Measurements from ENCODE around the gene ADAP1.

Gene ADAP1

GRCh38 chr7:956031-956430 is 1.6 kb upstream of the ADAP1 start:
- no peak for TF ChIP-seq EZH2 (IDR thresholded peaks at IDR 0.05; ENCODE audit: borderline replicate concordance, low read length)
- TF ChIP-seq, protein P1, sequence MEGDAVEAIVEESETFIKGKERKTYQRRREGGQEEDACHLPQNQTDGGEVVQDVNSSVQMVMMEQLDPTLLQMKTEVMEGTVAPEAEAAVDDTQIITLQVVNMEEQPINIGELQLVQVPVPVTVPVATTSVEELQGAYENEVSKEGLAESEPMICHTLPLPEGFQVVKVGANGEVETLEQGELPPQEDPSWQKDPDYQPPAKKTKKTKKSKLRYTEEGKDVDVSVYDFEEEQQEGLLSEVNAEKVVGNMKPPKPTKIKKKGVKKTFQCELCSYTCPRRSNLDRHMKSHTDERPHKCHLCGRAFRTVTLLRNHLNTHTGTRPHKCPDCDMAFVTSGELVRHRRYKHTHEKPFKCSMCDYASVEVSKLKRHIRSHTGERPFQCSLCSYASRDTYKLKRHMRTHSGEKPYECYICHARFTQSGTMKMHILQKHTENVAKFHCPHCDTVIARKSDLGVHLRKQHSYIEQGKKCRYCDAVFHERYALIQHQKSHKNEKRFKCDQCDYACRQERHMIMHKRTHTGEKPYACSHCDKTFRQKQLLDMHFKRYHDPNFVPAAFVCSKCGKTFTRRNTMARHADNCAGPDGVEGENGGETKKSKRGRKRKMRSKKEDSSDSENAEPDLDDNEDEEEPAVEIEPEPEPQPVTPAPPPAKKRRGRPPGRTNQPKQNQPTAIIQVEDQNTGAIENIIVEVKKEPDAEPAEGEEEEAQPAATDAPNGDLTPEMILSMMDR (IDR thresholded peaks at IDR 0.05; ENCODE audit: low read length) = no peak
- Histone ChIP-seq H3K27ac (ENCODE audit: low read depth, low read length, poor library complexity, severe bottlenecking) (no peak overlapping the region), H3K9me3 (ENCODE audit: low read length) (no peaks in the 10 kb centered on the region), H3K79me2 (ENCODE audit: insufficient read depth, low read length) (no peaks in the 10 kb centered on the region), H3K36me3 (ENCODE audit: insufficient read depth, low read length) (no peaks in the 10 kb centered on the region), H3K4me1 (ENCODE audit: insufficient read depth, low read length, severe bottlenecking) (no peaks in the 10 kb centered on the region), H4K20me1 (ENCODE audit: insufficient read depth, low read length) (no peaks in the 10 kb centered on the region), H3K4me2 (ENCODE audit: low read length) (no peak overlapping the region), H3F3A (ENCODE audit: insufficient read depth, low read length) (no peaks in the 10 kb centered on the region), H3K27me3 (ENCODE audit: insufficient read depth, low read length) (peaks cover 21% of the 10 kb centered on the region), H3K9me2 (ENCODE audit: low read depth, low read length) (no peaks in the 10 kb centered on the region), H3K4me3 (ENCODE audit: low read depth, low read length, poor library complexity, severe bottlenecking) (no peak overlapping the region), H2AFZ (ENCODE audit: low read length) (no peak overlapping the region), H3K9ac (ENCODE audit: low read length) (no peak overlapping the region)

GRCh38 chr7:953547-954327 is 743 bp downstream of the ADAP1 start:
- Histone ChIP-seq H3K27me3 (ENCODE audit: insufficient read depth, low read length) (peaks cover 17% of the 10 kb centered on the region), H3K4me3 (ENCODE audit: low read depth, low read length, poor library complexity, severe bottlenecking) (no peak overlapping the region), H4K20me1 (ENCODE audit: insufficient read depth, low read length) (no peaks in the 10 kb centered on the region), H2AFZ (ENCODE audit: low read length) (no peak overlapping the region), H3K9ac (ENCODE audit: low read length) (no peak overlapping the region), H3K27ac (ENCODE audit: low read depth, low read length, poor library complexity, severe bottlenecking) (no peak overlapping the region), H3F3A (ENCODE audit: insufficient read depth, low read length) (no peaks in the 10 kb centered on the region), H3K4me1 (ENCODE audit: insufficient read depth, low read length, severe bottlenecking) (no peaks in the 10 kb centered on the region), H3K9me3 (ENCODE audit: low read length) (no peaks in the 10 kb centered on the region), H3K4me2 (ENCODE audit: low read length) (no peak overlapping the region), H3K9me2 (ENCODE audit: low read depth, low read length) (no peaks in the 10 kb centered on the region), H3K79me2 (ENCODE audit: insufficient read depth, low read length) (no peaks in the 10 kb centered on the region), H3K36me3 (ENCODE audit: insufficient read depth, low read length) (no peaks in the 10 kb centered on the region)
- TF ChIP-seq, protein P1 (IDR thresholded peaks at IDR 0.05; ENCODE audit: low read length) = no peak
- no peak for TF ChIP-seq EZH2 (IDR thresholded peaks at IDR 0.05; ENCODE audit: borderline replicate concordance, low read length)

DNA sequence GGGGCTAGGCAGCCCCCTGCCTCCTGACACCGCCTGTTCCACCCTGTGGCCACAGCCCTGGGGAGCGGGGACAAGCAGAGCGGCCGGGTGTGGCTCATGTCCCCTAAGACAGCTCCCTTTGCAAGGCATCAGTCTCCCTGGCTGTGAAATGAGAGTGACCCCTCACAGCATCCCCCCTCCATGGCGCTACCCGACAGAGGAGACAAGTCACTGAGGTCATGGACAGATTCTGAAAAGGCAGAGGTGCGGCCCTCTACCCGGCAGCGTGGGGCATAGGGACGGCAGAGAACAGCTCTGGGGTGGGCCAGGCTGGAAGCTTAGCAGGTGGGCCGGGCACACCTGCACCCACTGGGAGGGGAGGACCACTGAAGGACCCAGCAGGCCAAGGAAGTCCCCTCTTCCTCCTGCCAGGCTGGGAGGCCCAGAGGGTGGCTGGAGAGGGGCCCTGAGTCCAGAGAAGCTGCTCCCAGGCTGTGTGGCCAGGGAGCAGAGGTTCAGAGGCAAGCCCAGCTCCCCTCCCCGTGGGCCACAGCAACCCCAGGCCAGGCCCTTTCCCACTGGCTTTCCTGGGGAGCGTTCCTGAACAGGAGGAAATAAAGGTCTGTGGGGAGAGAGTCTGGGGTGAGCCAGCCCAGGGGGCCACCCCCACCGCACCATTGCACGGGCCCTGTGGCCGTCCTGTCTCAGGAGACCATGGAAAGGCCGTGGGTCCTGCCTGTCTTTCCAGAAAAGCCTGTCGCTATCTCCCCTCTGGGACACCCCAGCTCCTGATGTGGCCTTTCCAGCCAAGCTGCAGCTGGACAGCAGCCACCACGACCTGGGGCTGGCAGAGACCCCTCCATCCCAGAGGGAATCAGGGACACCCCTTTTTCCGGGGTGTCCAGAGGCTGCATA is 1.7 kb downstream of the ADAP1 start:
- H3K79me2 ChIP-seq (ENCODE audit: insufficient read depth, low read length) = no peaks in the 10 kb centered on the region
- H3K4me2 ChIP-seq (ENCODE audit: low read length) = no peak overlapping the region
- H3K9me3 ChIP-seq (ENCODE audit: low read length) = no peaks in the 10 kb centered on the region
- no peaks in the 10 kb centered on the region for H3F3A ChIP-seq (ENCODE audit: insufficient read depth, low read length)
- no peak overlapping the region for H3K4me3 ChIP-seq (ENCODE audit: low read depth, low read length, poor library complexity, severe bottlenecking)
- no peak for TF ChIP-seq EZH2 (IDR thresholded peaks at IDR 0.05; ENCODE audit: borderline replicate concordance, low read length)
- TF ChIP-seq, protein P1 (IDR thresholded peaks at IDR 0.05; ENCODE audit: low read length) = no peak
- H3K4me1 ChIP-seq (ENCODE audit: insufficient read depth, low read length, severe bottlenecking) = no peaks in the 10 kb centered on the region
- no peaks in the 10 kb centered on the region for H4K20me1 ChIP-seq (ENCODE audit: insufficient read depth, low read length)
- no peak overlapping the region for H2AFZ ChIP-seq (ENCODE audit: low read length)
- H3K27me3 ChIP-seq (ENCODE audit: insufficient read depth, low read length) = peaks cover 11% of the 10 kb centered on the region
- no peaks in the 10 kb centered on the region for H3K36me3 ChIP-seq (ENCODE audit: insufficient read depth, low read length)
- H3K27ac ChIP-seq (ENCODE audit: low read depth, low read length, poor library complexity, severe bottlenecking) = no peak overlapping the region
- no peaks in the 10 kb centered on the region for H3K9me2 ChIP-seq (ENCODE audit: low read depth, low read length)
- H3K9ac ChIP-seq (ENCODE audit: low read length) = no peak overlapping the region
